ENCODE data around the gene SP2. TPM values are rescaled to one million over a fixed set of nuclear protein-coding genes. Genes with fewer than 3 reads are reported as not detected.

Gene SP2
- total RNA-seq, 4 donors from 2014 or later = 2.2 to 9.2 (median 5.9) TPM

- TF ChIP-seq, protein P1, sequence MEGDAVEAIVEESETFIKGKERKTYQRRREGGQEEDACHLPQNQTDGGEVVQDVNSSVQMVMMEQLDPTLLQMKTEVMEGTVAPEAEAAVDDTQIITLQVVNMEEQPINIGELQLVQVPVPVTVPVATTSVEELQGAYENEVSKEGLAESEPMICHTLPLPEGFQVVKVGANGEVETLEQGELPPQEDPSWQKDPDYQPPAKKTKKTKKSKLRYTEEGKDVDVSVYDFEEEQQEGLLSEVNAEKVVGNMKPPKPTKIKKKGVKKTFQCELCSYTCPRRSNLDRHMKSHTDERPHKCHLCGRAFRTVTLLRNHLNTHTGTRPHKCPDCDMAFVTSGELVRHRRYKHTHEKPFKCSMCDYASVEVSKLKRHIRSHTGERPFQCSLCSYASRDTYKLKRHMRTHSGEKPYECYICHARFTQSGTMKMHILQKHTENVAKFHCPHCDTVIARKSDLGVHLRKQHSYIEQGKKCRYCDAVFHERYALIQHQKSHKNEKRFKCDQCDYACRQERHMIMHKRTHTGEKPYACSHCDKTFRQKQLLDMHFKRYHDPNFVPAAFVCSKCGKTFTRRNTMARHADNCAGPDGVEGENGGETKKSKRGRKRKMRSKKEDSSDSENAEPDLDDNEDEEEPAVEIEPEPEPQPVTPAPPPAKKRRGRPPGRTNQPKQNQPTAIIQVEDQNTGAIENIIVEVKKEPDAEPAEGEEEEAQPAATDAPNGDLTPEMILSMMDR (IDR thresholded peaks at IDR 0.05; ENCODE audit: low read depth) = no peak
These were observed 845 bp downstream of the SP2 start for GRCh38 chr17:47896672-47897490.

DNA sequence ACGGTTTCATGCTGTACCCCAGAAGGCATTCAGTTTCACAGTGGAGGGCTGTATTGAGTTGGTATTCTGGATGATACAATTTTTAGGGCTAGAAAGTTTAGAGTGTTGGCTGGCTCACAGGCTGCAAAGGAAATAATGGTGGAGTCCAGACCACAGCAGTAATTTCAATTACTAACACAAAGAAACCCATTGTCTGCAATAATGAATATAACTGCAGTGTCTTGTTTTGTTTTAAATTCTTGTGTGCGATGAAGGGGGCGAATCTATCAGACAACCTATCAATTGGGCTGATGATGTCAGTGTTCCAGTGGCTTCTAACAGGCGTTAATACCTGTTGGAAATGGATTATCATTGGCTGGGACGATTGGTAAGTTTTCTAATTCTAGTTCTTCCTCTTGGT, 1.5 kb downstream of the SP2 start:
- TF ChIP-seq, protein P1 (IDR thresholded peaks at IDR 0.05; ENCODE audit: low read depth) = no peak

GRCh38 chr17:47898241-47898640, 2.2 kb downstream of the SP2 start:
- TF ChIP-seq, protein P1 (IDR thresholded peaks at IDR 0.05; ENCODE audit: low read depth) = no peak

- TF ChIP-seq, protein P1 (IDR thresholded peaks at IDR 0.05; ENCODE audit: low read depth) = no peak
These were observed 3.6 kb downstream of the SP2 start for GRCh38 chr17:47899643-47900042.

DNA sequence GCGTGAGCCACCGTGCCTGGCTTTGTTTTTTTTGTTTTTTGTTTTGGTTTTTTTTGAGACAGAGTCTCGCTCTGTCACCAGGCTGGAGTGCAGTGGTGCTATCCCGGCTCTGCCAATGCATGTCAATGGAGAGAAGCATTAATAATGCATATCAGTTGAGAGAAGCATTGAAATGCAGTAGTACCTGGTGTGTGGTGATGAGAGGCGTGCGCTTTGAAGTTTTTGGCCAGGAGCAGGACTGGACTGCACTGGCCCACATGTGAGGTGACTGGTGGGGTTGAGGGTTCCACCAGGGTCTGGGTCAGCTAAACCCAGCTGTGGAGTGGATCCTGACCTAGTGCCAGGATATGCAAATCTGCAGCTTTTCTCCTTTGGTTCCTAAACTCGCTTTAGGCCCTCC, 5.4 kb downstream of the SP2 start:
- TF ChIP-seq, protein P1 (IDR thresholded peaks at IDR 0.05; ENCODE audit: low read depth) = no peak

DNA sequence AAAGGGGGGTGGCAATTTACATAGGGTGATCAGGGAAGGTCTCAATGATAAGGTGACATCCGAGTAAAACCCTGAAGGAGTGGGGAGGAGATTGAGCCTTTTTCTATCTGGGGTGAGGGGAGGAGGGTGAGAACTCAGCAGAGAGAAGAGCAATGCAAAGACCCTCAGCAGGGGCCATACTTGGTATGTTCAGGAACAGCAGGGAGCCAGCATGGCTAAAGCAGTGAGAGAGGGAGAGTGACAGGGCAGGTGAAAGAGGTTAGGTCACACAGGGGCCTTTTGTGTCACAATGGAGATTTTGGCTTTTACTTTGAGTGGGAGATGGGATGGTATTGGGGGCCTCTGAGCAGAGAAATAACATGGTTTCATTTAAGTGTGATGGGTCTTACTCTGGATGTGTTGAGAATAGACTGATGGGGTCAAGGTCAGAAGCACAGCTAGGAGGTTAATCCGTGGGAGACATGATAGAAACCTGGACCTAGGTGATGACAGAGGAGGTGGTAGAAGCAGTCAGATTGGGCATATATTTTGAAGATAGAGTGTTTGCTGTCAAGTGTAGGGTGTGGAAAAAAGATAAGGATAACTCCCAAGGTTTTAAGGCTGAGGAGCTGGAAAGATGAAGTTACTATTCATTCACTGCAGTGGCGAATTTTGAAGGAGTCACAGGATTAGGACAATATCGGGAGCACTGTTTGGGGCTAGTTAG, 6.2 kb downstream of the SP2 start:
- TF ChIP-seq, protein P1 (IDR thresholded peaks at IDR 0.05; ENCODE audit: low read depth) = no peak

GRCh38 chr17:47905221-47905733, 9.2 kb downstream of the SP2 start:
- TF ChIP-seq, protein P1 (IDR thresholded peaks at IDR 0.05; ENCODE audit: low read depth) = no peak
